Right atrium auricular region (tissue), 2 donors: Measurements from ENCODE around the gene FBLN5. TPM values are rescaled to one million over a fixed set of nuclear protein-coding genes. Genes with fewer than 3 reads are reported as not detected.

Experiments
- DNase-seq: peaks from one replicate; pipeline ENCODE4 v3.0.0-alpha.2; 2019; ENCODE audit warnings: low spot score
- H3K27ac ChIP-seq, 2 donors: fragments of 200-600 bp; sonication (generic); 1 replicate in 1 of 2; 2 replicates in 1 of 2; pipeline ENCODE4 v1.5.1; 2016 to 2019
- H3K27me3 ChIP-seq, 2 donors: fragments of 200-600 bp; sonication (generic); one replicate each; pipeline versions ENCODE4 v1.5.1 to v1.6.0; 2017 to 2019
- H3K36me3 ChIP-seq: fragments of 200-600 bp; sonication (generic); one replicate; pipeline ENCODE4 v1.5.1; 2016
- H3K4me1 ChIP-seq, 2 donors: fragments of 200-600 bp; sonication (generic); one replicate each; pipeline versions ENCODE4 v1.5.1 to v1.6.0; 2017 to 2019
- H3K4me3 ChIP-seq, 2 donors: fragments of 200-600 bp; sonication (generic); 1 replicate in 1 of 2; 2 replicates in 1 of 2; pipeline ENCODE4 v1.5.1; 2017 to 2019; ENCODE audit warnings: mild to moderate bottlenecking in 1 of 2, moderate library complexity in 1 of 2
- H3K9me3 ChIP-seq, 2 donors: fragments of 200-600 bp; sonication (generic); one replicate each; pipeline ENCODE4 v1.5.1; 2019
- total RNA-seq, 2 donors: library from RNA; depleted of rRNA; stranded (reverse); fragments of >200 nt; gene quantifications; one replicate each; pipeline ENCODE4 v1.1.0, GENCODE V29; 2016
- TF ChIP-seq, protein P1 (sequence below), 2 donors: fragments of 200-600 bp; sonication (generic); IDR thresholded peaks; one replicate each; pipeline ENCODE4 v1.5.1; 2019; ENCODE audit warnings: antibody characterized with exemption in 2 of 2

Gene FBLN5, protein sequence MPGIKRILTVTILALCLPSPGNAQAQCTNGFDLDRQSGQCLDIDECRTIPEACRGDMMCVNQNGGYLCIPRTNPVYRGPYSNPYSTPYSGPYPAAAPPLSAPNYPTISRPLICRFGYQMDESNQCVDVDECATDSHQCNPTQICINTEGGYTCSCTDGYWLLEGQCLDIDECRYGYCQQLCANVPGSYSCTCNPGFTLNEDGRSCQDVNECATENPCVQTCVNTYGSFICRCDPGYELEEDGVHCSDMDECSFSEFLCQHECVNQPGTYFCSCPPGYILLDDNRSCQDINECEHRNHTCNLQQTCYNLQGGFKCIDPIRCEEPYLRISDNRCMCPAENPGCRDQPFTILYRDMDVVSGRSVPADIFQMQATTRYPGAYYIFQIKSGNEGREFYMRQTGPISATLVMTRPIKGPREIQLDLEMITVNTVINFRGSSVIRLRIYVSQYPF
- 100 to 1,000 TPM; 125 to 132 TPM for total RNA-seq

DNA sequence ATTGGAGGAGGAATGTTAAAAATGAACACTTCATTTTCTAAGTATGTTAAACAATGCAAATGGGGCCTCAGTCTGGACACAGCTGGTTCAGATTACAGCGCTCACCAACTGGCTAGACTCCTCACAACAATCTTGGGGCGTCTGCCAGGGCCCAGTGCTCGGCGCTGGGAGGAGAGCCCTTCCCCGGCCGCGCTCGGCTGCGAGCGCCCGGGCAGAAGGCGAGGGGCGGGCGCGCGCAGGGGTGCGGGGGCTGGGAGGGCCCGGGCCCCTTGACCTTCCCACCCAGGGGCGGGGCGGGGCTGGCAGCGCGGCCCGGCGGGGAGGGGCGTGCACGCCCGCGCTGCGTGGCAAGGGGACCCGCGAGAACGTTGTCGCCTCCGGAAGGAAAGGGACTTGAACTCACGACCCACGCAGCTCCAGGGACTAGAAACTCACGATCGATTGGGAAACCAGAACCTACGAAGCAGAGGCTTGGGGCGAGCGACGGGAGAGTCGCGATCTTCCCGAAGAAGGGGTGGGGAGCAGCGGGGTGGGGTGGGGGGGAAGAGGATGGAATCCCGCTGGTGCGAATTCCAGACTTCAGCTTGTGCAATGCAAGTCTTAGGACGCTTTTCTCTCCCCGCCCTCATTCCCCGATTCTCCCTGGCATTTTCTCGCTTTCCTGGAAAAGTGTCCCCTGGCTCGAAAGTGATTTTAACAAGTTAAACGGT lies at the start of gene FBLN5:
FBLN5 (minus strand) TSS at position 220 of the 710 bp plus-strand sequence. CDS start 465 bp downstream, outside the sequence.
- Histone ChIP-seq H3K36me3 (no peaks in the 10 kb centered on the region), H3K9me3 (no peaks in the 10 kb centered on the region), H3K27me3 (no peaks in the 10 kb centered on the region), H3K27ac (peak within 1 kb of the TSS; percentile 73 to 76), H3K4me3 (peak within 1 kb of the TSS; percentile 47 to 56), H3K4me1 (no peaks in the 10 kb centered on the region)
- TF ChIP-seq, protein P1, sequence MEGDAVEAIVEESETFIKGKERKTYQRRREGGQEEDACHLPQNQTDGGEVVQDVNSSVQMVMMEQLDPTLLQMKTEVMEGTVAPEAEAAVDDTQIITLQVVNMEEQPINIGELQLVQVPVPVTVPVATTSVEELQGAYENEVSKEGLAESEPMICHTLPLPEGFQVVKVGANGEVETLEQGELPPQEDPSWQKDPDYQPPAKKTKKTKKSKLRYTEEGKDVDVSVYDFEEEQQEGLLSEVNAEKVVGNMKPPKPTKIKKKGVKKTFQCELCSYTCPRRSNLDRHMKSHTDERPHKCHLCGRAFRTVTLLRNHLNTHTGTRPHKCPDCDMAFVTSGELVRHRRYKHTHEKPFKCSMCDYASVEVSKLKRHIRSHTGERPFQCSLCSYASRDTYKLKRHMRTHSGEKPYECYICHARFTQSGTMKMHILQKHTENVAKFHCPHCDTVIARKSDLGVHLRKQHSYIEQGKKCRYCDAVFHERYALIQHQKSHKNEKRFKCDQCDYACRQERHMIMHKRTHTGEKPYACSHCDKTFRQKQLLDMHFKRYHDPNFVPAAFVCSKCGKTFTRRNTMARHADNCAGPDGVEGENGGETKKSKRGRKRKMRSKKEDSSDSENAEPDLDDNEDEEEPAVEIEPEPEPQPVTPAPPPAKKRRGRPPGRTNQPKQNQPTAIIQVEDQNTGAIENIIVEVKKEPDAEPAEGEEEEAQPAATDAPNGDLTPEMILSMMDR (IDR thresholded peaks at IDR 0.05) = no peak
- peak; percentile 82 for DNase-seq

DNA sequence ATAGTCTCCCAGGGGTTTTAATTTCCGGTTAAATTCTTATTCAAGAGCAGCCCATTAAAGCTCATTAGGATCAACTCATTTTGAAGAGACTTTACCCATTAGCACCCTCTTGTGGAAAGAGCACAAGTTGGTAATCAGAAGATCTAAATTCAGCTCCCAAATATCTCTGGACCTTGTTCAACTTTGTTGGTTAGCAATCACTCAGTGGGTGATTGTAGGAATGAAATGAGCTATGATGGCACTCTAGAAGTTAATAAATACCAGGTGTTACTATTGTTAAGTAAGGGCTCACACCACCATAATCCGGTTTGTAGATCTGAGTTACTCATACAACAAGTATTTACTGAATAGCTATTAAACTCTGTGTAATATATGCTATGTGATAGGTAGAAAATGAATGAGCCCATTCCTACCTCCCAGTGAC lies 49.5 kb upstream of the FBLN5 start:
- H3K4me3 ChIP-seq = no peak overlapping the region
- no peaks in the 10 kb centered on the region for H3K9me3 ChIP-seq
- H3K36me3 ChIP-seq = peaks cover 50% of the 10 kb centered on the region
- H3K27ac ChIP-seq = no peak overlapping the region
- peaks cover 0 to 9% of the 10 kb centered on the region in 2 donors for H3K4me1 ChIP-seq
- TF ChIP-seq, protein P1 (IDR thresholded peaks at IDR 0.05) = peak; percentile 43 to 71
- no peak for DNase-seq
- H3K27me3 ChIP-seq = no peaks in the 10 kb centered on the region

DNA sequence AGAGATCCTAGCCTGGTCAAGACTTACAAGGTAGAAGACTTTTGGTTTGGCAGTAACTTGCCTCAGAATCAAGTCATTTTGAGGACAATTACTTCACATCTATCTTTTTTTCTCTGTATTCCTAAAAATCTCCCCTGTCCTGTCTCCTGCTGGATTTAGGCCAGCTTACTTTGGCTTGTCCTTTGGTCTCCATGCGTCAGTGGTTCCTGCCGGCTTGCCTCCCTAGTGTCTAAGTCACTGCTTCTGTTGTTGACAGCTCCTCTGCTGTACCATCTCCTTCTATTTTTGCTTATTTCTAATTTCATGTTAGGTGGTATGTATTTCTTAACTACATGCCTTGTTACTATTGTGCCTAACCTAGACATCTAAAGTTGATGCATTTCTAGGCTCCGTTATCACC lies 39.7 kb upstream of the FBLN5 start:
- Histone ChIP-seq H3K4me1 (peaks cover 0 to 12% of the 10 kb centered on the region in 2 donors), H3K36me3 (peaks cover 47% of the 10 kb centered on the region), H3K9me3 (no peaks in the 10 kb centered on the region), H3K27me3 (no peaks in the 10 kb centered on the region), H3K4me3 (no peak overlapping the region), H3K27ac (no peak overlapping the region)
- no peak for DNase-seq
- TF ChIP-seq, protein P1 (IDR thresholded peaks at IDR 0.05) = no peak

DNA sequence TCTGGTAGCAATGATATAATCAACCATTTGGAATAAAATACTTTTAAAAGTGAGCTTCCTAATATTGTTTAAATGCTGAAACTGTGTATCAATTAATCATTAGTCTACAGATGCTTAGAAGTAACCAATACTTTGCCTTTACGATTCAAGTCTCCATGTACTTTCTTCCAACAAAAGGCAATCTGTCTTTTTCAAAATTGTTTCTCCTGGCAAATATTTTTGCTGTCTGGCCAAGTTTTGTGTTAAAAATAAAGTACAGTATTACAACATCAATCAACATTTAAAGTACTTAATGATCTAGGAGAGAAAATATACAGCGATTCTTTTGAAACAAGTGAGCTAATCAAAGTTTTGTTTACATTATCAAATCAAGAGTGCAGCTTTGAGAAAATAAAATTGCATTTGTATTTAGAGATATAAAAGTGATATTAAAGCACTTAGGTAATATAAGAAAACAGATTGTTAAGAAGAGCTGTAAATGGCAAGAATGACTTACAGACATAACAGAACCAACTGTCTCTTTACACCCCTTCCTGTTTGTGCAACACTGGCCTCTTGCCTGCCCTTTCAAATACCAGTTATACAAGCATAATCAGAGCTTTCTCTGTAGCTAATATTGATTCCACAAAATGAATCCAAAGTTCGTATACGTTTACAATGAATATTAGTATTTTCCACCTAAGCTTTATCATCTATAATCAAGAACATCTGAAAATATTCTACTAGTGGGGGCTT lies 38.2 kb upstream of the FBLN5 start:
- Histone ChIP-seq H3K27ac (no peak overlapping the region), H3K9me3 (no peaks in the 10 kb centered on the region), H3K4me1 (peaks cover 0 to 12% of the 10 kb centered on the region in 2 donors), H3K4me3 (no peak overlapping the region), H3K27me3 (no peaks in the 10 kb centered on the region), H3K36me3 (peaks cover 32% of the 10 kb centered on the region)
- TF ChIP-seq, protein P1 (IDR thresholded peaks at IDR 0.05) = no peak
- DNase-seq = no peak

DNA sequence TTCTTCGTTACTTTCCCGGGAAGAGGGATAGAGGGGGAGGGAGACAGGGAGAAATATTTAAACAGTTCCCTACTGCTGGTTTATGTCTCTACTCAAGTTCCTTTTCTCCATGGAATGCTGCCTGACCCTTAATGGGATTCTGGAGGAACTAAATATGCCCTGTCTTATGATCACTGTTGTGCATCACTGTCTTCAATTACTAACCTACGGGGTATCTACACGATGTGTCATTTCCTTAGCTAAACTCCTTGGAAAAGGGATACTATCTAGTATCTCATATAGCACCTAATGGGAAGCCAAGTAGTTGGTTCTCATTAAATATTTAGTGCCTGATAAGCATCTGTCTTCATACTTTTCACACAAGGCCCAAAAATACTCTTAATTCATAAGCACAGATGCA lies 37.5 kb upstream of the FBLN5 start:
- no peak for DNase-seq
- Histone ChIP-seq H3K27me3 (no peaks in the 10 kb centered on the region), H3K36me3 (peaks cover 31% of the 10 kb centered on the region), H3K4me3 (no peak overlapping the region), H3K27ac (no peak overlapping the region), H3K4me1 (peaks cover 0 to 18% of the 10 kb centered on the region in 2 donors), H3K9me3 (no peaks in the 10 kb centered on the region)
- TF ChIP-seq, protein P1 (IDR thresholded peaks at IDR 0.05) = no peak
